Left ventricle myocardium superior (tissue), 1 donor: ENCODE results near the gene PRKCQ. TPM values are rescaled to one million over a fixed set of nuclear protein-coding genes. Genes with fewer than 3 reads are reported as not detected.
A peak's percentile ranks its signal among the peaks of the same experiment; 100 is the strongest.
"Not testable (repeated sequence)": the region's sequence is repeated elsewhere in the genome, so short reads cannot be mapped to it uniquely, and the experiment has no call there.

ENCODE experiments used
- ATAC-seq: fragments of 200-7000 bp; cut with Tn5 transposase; one replicate; pipeline ENCODE4 v1.9.1; 2020; ENCODE audit warnings: mild to moderate bottlenecking, moderate library complexity
- DNase-seq: peaks from one replicate; pipeline ENCODE4 v3.0.0-alpha.2; 2020
- intact Hi-C: fragments of 100-400 bp; cut with micrococcal nuclease; formaldehyde crosslinking; loops from one replicate; pipeline ENCODE4 v1.11.0; 2022
- total RNA-seq: library from RNA; stranded (reverse); fragmentation: NEBNext Ultra II Directional; extraction: Animal tissue kit (Norgen Biotek cat#: 25700); gene quantifications from one replicate; pipeline ENCODE4 v1.2.1, GENCODE V29; 2021
- donor health status: DM: no; HTN: yes; CAD: no; lungs with severe emphysema.

The PRKCQ gene
- total RNA-seq, 1 donor from 2014 or later = 0.12 TPM

DNA sequence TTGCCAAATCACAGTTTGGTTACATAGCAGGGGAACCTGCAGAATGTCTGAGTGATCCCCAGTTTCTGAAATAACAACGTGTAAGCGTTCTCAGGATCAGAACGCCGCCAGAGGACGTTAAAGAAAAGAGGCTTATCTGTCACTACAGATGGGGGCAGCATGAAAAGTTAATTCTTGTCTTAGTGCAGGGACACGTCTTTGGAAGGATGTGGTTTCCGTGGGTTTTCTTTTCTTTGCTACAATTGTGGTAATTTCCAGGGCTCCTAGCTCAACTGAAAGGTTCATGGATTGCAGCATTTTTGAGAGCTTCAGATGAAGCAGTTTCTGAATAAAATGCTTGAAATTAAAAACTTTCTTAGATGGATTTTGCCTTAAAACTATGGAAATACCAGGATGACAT, 106.6 kb downstream of the PRKCQ start:
- intact Hi-C loops = no loop called here
- no peak for DNase-seq
- ATAC-seq = no peak

DNA sequence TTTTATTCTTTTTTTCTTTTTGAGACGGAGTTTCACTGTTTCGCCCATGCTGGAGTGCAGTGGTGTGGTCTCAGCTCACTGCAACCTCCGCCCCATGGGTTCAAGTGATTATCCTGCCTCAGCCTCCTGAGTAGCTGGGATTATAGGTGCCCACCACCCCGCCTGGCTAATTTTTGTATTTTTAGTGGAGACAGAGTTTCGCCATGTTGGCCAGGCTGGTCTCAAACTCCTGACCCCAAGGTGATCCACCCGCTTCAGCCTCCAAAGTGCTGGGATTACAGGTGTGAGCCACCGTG, 107.4 kb downstream of the PRKCQ start:
- intact Hi-C loops, DNase-seq, ATAC-seq: not testable (repeated sequence)

DNA sequence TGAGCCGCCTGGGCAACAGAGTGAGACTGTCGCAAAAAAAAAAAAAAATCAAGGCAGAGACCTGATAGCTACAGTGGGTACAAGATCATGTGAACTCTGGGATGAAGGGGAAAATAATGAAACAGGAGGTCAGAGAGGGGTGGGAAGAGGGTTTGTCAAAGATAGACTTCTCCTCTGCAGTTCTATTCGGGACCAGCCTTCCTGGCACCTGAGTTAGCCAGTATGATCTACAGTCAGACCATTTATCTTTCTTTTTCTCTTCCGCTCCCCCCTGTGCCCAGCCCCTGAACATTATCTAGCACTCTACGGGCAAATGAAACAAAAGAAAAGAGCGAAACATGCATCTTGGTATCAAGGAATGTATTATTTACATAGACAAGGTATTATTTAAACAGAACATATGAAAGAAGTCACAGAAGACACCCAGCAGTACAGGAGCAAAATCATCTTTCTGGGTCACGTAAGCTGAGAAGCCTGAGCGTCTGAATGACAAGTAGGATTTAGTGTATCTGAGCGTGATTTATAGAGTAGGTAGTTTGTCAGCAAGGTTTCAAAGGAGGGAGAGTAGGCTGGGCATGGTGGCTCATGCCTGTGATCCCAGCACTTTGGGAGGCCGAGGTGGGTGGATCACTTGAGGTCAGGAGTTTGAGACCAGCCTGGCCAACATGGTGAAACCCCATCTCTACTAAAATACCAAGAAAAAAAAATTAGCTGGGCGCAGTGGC, 109.0 kb downstream of the PRKCQ start:
- DNase-seq = no peak
- intact Hi-C loops = no loop called here
- ATAC-seq = no peak

DNA sequence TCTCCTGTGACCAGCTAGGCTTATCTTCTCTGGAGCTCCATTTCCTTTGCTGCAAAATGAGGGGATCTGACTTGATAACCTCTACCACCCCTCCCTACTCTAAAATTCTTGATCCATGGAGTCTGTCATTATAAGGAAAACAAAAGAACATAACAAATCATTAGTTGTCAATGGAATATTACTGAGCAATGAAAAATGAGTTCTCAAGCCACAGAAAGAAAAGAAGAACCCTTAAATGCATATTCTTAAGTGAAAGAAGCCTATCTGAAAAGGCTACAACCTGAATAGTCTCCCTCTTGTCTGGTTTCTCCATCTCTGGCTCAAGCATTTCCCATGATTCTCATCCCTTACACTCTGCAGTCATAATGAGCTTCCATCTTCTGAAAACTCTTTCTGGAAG, 110.4 kb downstream of the PRKCQ start:
- no peak for DNase-seq
- intact Hi-C loops = no loop called here
- ATAC-seq = no peak

DNA sequence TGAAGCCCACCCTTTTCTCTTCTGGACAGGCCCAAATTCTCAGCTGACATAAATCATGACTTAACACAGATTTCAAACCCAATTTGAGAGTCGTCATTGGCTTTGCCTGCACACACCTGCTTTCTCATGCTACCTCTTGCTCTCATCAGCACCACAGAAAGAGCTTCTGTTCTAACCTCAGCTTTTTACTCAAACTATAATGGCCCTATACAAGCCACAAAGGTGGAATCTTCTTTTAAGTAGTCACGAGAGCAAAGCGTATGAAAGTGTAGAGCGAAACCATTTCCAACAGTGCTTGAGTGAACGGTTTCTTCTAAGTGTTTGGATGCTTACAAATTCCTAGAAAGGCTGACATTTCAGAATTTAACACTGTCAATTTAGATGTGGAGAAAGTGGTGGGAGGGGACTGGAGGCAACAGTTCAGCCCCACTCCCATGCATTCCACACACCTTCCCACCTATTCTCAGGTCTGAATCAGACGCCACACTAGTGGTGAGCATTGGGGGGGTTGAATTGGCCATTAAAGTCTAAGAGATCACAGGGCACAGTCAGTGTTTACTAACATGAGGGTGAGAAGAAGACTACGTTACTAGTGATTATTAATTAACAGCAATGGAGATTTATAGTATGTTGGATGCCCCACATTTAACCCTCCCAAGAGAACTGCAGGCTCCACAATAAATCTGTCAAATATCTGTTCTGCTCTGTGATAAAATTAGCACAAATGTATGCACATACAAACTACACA, 114.0 kb downstream of the PRKCQ start:
- ATAC-seq (no peak), DNase-seq (no peak)
- intact Hi-C loops = no loop called here

DNA sequence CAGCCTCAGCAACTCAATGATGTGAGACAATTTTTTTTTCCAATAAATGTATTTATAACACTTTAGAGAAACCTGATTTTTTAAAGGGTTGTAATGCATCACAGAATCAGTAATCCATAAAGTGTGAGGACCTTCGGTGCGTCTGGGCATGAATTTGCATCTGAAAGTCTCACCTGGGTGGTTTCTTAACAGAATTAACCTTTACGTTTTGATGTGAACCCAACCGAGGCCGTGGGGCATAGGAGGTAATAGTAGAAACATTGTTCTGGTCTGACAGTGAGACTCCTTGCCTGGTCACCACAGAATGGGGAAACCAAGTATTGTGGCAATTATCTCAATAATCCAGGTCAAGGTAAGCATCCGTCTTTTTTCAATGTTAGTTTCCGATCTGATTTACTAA, 114.6 kb downstream of the PRKCQ start:
- DNase-seq (no peak), ATAC-seq (no peak)
- intact Hi-C loops = no loop called here

DNA sequence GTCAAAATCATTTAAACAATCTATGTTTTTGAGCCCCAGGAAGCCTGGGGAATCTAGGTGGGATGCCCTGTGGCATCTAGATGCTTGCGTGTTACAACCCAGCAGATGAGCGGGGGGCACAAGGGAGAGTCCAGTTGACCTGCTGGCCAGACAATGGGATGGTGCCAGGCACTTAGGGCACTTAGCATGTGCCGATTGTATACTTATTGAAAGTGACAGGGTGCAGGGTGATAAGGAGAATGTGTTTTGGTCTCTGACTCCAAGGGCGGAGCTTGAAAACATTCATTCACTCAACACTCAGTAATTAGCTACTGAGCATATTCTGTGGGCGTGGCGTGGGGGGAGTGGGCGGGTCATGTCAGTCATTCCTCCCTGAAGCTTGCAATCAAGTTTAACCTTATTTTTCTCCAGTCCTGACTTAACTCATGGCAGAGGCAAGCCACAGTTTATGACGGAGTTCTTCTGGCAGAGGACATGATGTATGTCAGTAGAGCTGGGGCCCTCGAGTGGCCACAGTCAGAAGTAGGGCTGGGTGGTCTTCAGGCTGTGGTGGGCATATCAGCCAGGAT, 115.1 kb downstream of the PRKCQ start:
- intact Hi-C loops = no loop called here
- DNase-seq (no peak), ATAC-seq (no peak)

DNA sequence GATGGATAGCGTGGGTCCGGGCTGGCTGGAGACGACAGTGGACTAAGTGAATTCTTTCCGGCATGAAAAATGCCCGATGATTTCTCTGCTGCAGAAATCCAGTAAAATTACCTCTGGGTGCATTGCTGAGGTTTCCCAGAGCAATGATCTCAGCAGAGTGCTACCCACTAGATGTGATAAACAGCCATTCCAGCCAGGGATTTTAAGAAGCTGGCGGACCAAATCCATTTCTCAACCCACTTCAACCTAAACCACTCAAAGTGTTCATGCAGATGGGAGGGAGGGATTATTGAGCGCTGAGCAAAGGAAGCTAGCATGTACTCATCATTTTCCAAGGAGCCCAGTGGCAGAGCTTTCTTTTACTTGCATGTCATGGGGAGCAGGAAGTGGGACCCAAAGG, 116.7 kb downstream of the PRKCQ start:
- DNase-seq = no peak
- no peak for ATAC-seq
- intact Hi-C loops = no loop called here

DNA sequence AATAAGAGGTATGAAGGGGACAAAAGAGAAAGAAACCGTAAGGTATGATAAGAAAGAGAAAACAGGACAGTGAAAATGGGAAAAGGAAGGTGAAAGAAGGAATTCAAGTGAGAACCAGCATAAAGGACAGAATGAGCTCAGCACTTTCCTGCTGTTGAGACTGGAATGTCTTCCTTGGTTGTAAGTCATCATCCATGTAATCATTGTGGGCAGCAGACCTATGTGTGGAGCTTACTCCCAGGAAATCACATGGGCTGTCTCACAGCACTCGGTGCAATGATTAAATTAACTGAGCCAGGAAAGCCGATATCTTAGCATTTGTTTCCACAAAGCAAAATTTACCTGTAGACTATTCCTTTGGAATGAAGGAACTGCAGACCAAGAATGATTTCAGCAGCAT, 118.1 kb downstream of the PRKCQ start:
- no peak for ATAC-seq
- no peak for DNase-seq
- intact Hi-C loops = no loop called here

DNA sequence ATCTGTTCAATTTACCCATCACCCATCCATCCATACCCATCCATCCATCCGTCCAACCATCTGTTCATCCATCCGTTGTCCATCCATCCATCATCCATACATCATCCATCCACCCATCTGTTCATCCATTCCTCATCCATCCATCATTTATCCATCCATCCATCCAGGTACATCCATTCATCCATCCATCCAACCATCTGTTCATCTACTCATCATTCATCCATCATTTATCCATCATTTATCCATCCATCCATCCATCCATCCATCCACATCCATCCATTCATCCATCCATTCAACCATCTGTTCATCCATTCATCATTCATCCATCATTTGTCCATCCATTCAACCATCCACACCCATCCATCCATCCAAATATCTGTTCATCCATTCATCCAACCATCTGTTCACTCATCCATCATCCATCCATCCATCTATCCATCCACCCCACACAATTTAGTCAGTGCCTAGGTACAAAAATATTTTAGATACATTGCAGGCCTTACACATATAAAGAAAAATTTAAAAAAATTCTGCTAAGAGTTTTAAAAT, 119.1 kb downstream of the PRKCQ start:
- intact Hi-C loops = no loop called here
- DNase-seq (no peak), ATAC-seq (no peak)

DNA sequence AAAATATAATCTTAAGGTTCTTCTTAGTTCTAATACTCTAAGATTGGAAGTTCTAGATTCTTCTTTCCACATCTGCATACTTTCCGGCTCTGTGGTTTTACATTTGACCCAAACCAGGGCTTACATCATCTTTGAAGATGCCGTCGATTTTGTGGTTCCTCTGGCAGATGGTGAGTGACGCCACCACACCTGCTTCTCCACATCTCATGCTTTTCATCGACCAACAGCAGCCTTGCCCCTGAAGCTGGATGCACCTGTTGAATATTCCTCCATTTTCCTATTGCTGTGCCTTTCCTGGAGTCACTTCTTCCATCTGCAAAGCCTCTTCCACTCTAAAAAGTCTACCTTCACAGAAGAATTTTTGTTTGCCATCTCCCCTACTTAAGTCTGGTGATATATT, 121.3 kb downstream of the PRKCQ start:
- DNase-seq (no peak), ATAC-seq (no peak)
- intact Hi-C loops = no loop called here

DNA sequence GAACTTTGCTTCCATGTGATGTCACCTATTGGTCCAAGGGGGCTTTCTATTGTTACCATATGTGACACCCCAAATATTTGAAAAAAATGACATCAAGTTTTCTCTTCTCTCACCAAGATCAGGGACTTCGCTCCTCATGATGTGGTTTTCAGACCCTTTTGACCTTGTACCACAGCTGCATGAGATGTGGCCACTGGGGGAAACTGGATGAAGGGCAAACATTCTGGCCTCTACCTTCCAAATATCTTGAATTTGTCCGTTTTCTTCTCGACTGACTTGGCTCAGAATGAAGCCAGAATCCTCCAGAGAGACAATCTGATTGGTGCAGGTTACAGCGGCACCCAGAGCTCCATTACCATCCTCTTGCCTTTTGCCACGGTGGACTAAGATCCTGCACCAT, 122.7 kb downstream of the PRKCQ start:
- intact Hi-C loops = no loop called here
- ATAC-seq (no peak), DNase-seq (no peak)

DNA sequence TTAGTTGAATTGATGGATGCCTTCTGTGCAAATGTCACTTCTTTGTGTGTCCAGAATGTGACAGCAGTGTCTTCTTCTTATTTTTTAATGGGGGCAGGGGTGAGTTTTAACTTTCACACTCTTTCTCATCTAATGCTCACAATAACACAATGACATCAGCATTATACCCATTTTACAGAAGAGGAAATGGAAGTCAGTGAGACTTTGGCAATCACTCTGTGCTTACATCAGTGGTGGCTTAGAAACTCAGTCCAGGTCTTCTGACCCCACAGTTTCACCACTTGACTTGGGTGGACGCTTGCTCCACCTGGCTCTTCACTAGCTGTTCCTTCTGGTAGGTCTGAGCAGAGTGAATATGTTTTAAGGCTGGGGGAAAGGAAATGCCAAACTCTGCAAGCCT, 124.0 kb downstream of the PRKCQ start:
- DNase-seq = no peak
- ATAC-seq = no peak
- intact Hi-C loops = no loop called here

DNA sequence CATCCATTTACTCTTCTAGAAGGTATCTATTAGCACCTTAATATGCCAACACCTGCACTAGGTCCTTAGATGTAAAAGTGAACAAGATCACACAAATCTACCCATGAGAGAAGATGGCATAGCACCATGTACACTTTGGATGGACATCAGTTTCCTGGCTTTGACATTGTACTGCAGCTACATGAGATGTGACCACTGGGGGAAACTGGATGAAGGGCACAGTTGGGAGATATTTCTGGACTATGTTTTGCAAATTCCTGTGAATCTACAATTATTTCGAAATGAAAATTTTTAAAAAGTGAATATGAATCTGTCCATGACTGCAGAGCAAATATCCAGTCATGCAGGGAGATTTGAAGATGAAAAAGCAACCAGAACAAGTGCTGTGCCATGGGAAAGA, 124.5 kb downstream of the PRKCQ start:
- DNase-seq (no peak), ATAC-seq (no peak)
- intact Hi-C loops = no loop called here

DNA sequence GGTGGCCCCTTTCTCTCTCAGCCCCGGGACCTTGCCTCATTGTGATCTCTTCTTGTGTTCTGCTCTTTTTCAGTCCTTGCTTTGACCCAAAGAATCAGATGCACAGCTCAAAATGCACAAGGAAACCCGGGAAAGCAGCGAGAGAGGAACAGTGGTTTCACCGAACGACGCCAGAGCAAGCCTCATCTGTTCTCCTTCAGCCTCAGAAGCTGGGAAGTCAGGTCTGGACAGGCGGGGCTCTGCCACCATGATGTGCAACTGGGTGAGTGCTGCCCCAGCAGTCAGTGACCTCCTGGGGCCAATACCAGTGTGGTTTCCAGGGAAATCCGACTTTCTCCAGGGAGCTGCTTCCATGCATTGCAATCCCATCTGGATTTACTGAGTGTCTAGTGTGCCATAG, 133.4 kb downstream of the PRKCQ start:
- ATAC-seq (no peak), DNase-seq (no peak)
- intact Hi-C loops = no loop called here

DNA sequence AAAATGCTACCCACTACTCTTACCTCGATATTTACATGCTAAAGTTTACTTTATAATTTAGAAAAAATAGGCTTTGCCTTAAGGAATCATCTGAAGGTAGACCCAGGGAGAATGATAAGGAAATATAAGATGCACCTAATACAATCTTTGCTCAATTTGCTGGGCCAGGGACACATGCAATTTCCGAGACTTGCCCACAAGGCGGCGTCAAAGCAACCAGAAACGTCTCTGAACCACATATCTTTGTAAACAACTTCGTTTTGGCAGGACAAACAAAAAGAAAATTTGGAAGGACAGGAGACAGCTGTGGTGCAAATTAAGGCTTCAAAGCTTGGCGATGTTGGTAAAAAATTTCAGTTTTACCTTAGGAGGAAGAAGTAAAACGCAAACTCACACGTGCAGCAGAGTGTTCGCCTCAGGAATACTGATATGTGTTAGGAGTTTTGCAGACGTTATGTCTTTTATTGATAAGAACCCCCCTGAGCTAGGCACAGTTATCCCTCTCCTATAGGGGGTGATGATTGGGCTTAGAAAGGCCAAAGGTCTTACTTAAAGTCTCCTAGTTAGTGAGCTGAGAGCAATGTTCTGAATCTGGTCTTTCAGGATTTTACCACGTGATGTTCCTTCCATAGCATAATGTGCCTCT, 134.3 kb downstream of the PRKCQ start:
- peak; percentile 11 for ATAC-seq
- intact Hi-C loops = no loop called here
- peak; percentile 66 for DNase-seq

DNA sequence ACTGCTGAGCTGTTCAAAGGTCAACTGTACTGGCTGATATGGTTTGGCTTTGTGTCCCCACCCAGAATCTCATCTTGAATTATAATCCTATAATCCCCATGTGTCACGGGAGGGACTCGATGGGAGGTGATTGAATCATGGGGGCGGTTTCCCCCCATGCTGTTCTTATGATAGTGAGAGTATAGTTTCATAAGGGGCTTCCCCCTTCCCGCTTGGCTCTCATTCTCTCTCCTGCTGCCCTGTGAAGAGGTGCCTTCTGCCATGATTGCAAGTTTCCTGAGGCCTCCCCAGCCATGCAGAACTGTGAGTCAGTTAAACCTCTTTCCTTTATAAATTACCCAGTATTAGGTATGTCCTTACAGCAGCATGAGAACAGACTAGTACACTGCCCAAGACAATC, 140.2 kb downstream of the PRKCQ start:
- ATAC-seq, DNase-seq, intact Hi-C loops: not testable (repeated sequence)

DNA sequence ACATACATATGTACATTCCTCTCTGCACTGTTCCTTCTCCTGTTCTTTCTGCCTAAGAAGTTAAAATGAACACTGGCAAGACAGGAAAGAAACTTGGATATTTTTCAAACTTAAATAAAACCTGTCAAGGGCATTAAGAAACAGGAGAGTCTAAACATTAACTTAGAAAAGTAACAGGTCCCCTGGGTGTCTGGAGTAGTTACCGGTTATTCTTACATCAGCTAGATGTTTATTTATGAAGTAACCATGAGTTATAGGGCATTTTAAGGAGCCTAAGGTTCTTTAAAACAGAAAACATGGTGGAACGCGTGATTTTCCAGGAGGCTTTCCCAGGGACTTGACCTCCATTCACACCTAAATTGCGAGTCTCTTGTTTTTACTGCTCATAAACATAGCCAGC, 148.2 kb downstream of the PRKCQ start:
- intact Hi-C loops = no loop called here
- no peak for DNase-seq
- no peak for ATAC-seq

DNA sequence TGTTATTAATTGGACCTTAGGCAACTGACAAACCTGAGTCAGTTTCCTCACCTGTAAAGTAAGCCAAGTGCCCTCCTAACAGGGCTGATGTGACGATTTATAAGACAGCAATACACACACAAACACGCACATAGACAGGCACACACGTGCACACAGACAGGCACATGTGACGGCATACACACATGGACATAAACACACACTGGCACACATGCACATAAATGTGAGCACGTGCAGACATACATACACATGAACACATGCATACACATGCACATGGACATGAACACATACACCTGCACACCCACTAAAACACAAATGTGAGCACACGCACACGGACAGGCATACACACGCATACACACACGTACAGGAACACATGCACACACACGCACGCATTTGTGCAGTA, 148.9 kb downstream of the PRKCQ start:
- intact Hi-C loops = no loop called here
- DNase-seq = no peak
- ATAC-seq = no peak

DNA sequence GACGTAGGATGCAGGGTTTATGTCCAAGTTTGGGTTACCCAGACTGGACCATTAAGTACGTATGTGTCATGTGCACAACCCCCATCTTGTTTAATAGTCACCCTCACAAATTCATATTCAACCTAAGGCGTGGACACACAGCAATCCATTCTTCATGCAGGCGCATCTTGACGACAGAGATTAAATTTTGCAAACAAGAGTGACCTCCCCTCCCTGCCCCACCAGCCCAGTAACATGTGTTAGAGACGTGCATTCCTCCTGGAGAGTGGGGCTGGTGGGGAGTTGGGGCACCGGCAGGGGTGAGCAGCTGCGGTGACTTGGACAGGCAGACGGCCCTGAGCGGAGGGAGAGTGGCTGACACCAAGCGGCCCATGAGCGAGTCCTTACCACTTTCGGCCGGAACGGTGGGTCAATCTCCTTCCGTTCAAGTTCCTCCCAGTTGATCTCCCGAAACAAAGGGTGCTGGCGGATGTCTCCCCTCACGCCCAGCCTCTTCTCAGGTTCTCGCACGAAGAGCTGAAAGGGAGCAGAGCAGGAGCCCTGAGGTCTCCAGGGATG, 149.6 kb downstream of the PRKCQ start:
- no peak for ATAC-seq
- DNase-seq = no peak
- intact Hi-C loops = no loop called here
